ENCODE data around the gene COPZ1.
"Not testable (repeated sequence)": the region's sequence is repeated elsewhere in the genome, so short reads cannot be mapped to it uniquely, and the experiment has no call there.

DNA sequence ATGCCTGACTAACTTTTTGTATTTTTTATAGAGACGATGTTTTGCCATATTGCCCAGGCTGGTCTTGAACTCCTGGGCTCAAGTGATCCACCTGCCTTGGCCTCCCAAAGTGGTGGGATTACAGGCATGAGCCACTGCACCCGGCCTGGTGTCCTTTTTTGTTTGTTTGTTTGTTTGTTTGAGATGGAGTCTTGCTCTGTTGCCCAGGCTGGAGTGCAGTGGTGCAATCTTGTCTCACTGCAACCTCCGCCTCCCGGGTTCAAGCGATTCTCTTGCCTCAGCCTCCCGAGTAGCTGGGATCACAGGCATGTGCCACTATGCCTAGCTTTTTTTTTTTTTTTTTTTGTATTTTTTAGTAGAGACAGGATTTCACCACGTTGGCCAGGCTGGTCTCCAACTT, 29.3 kb downstream of the COPZ1 start:
- TF ChIP-seq POLR2AphosphoS5, POLR2A (IDR thresholded peaks at IDR 0.05): not testable (repeated sequence)
- TF ChIP-seq, protein P1, sequence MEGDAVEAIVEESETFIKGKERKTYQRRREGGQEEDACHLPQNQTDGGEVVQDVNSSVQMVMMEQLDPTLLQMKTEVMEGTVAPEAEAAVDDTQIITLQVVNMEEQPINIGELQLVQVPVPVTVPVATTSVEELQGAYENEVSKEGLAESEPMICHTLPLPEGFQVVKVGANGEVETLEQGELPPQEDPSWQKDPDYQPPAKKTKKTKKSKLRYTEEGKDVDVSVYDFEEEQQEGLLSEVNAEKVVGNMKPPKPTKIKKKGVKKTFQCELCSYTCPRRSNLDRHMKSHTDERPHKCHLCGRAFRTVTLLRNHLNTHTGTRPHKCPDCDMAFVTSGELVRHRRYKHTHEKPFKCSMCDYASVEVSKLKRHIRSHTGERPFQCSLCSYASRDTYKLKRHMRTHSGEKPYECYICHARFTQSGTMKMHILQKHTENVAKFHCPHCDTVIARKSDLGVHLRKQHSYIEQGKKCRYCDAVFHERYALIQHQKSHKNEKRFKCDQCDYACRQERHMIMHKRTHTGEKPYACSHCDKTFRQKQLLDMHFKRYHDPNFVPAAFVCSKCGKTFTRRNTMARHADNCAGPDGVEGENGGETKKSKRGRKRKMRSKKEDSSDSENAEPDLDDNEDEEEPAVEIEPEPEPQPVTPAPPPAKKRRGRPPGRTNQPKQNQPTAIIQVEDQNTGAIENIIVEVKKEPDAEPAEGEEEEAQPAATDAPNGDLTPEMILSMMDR (IDR thresholded peaks at IDR 0.05): not testable (repeated sequence)

All from stomach (tissue), 4 donors.